HEK293 (cell line): ENCODE data around the gene GMEB1.

Experiments used
- KLF16 ChIP-seq: fragments of 450-650 bp; formaldehyde crosslinking; IDR thresholded peaks from 2 replicates; pipeline ENCODE4 v1.5.1; 2017; ENCODE audit warnings: missing biosample characterization, missing genetic modification characterization
- ZNF140 ChIP-seq: fragments of 450-650 bp; formaldehyde crosslinking; IDR thresholded peaks from 2 replicates; pipeline ENCODE4 v1.5.1; 2016; ENCODE audit warnings: missing biosample characterization, missing genetic modification characterization
- ZNF266 ChIP-seq: fragments of 450-650 bp; formaldehyde crosslinking; IDR thresholded peaks from 2 replicates; pipeline ENCODE4 v1.5.1; 2016; ENCODE audit warnings: missing biosample characterization, missing genetic modification characterization, low read depth
- ZNF274 ChIP-seq, 2 experiments: fragments of 200-500 bp in 1 of 2; fragments of 450-650 bp in 1 of 2; sonication (Bioruptor generic) in 1 of 2; formaldehyde crosslinking in 1 of 2; IDR thresholded peaks; 2 replicates each; pipeline versions ENCODE4 v1.5.1 to v1.6.1; 2014 to 2016; ENCODE audit warnings: borderline replicate concordance in 1 of 2, inconsistent platforms in 1 of 2, low read length in 1 of 2, missing biosample characterization in 1 of 2, missing genetic modification characterization in 1 of 2
- ZNF624 ChIP-seq: fragments of 450-650 bp; formaldehyde crosslinking; IDR thresholded peaks from 2 replicates; pipeline ENCODE4 v1.5.1; 2017; ENCODE audit warnings: missing biosample characterization, missing genetic modification characterization
- ZNF660 ChIP-seq: fragments of 450-650 bp; IDR thresholded peaks from 2 replicates; pipeline ENCODE4 v1.5.1; 2018; ENCODE audit warnings: missing biosample characterization, mild to moderate bottlenecking, missing genetic modification characterization
- ZNF837 ChIP-seq: fragments of 450-650 bp; formaldehyde crosslinking; IDR thresholded peaks from 2 replicates; pipeline ENCODE4 v1.5.1; 2016; ENCODE audit warnings: missing biosample characterization, missing genetic modification characterization
- TF ChIP-seq, protein P1 (sequence below): fragments of 450-650 bp; formaldehyde crosslinking; IDR thresholded peaks from 2 replicates; pipeline ENCODE4 v1.5.1; 2016; ENCODE audit warnings: missing biosample characterization, missing genetic modification characterization

DNA sequence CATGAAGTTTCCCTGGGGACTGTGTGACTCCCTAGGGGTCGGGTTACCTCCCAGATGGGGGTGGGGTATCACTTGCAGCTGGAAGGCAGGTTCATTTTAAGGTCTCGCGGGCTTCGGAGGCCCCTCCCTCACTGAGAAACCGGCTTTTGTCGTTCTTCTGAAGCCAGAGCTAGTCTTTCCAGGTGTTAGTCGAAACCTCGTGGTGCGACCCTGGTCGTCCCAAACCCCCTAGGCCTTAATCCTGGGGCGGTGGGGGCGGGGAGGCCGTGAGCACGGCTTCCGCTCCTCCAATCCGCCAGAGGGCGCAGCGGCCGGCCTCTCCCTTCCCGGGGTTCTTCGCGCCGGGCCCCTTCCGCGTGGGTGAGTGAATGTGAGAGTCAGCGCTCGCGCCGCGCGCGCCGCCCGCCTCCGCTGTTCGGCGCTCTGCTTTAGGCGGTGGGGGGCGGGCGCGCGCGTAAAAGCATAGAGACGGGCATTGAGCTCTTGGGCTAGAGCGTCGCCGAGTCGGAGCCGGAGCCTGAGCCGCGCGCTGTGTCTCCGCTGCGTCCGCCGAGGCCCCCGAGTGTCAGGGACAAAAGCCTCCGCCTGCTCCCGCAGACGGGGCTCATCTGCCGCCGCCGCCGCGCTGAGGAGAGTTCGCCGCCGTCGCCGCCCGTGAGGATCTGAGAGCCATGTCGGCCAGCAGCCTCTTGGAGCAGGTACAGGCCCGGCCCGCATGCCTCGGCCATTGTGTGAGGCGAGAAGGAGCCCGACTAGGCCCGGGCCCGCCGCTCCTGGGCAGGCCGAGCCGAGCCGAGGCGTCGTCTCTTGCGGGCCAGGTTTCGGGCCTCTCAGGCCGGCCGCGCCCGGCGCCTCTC, 68.1 kb downstream of the GMEB1 start, which contains the start of gene YTHDF2:
- TF ChIP-seq, protein P1, sequence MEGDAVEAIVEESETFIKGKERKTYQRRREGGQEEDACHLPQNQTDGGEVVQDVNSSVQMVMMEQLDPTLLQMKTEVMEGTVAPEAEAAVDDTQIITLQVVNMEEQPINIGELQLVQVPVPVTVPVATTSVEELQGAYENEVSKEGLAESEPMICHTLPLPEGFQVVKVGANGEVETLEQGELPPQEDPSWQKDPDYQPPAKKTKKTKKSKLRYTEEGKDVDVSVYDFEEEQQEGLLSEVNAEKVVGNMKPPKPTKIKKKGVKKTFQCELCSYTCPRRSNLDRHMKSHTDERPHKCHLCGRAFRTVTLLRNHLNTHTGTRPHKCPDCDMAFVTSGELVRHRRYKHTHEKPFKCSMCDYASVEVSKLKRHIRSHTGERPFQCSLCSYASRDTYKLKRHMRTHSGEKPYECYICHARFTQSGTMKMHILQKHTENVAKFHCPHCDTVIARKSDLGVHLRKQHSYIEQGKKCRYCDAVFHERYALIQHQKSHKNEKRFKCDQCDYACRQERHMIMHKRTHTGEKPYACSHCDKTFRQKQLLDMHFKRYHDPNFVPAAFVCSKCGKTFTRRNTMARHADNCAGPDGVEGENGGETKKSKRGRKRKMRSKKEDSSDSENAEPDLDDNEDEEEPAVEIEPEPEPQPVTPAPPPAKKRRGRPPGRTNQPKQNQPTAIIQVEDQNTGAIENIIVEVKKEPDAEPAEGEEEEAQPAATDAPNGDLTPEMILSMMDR (tag by site-specific recombination), result peak; percentile 99
- no peak for TF ChIP-seq ZNF266 (tag by site-specific recombination)
- TF ChIP-seq ZNF624 (tag by site-specific recombination), result no peak
- peak; percentile 96 for TF ChIP-seq ZNF660 (tag by site-specific recombination)
- peak; percentile 90 for TF ChIP-seq KLF16
- no peak for TF ChIP-seq ZNF837 (tag by site-specific recombination)
- no peak for TF ChIP-seq ZNF140 (tag by site-specific recombination)
- TF ChIP-seq ZNF274 (IDR thresholded peaks at IDR 0.05; ENCODE audit: low read length), result no peak
- no peak for TF ChIP-seq ZNF274 (tag by site-specific recombination; IDR thresholded peaks at IDR 0.05; ENCODE audit: borderline replicate concordance)
